NOMO-1 (cell line): ENCODE data around the gene DDAH1.

Source experiments
- DNase-seq, 2 experiments: peaks; one replicate each; lab custom pipeline; 2025; ENCODE audit not compliant: unreplicated experiment in 2 of 2; lab: John Stamatoyannopoulos, UW

Gene DDAH1

DNA sequence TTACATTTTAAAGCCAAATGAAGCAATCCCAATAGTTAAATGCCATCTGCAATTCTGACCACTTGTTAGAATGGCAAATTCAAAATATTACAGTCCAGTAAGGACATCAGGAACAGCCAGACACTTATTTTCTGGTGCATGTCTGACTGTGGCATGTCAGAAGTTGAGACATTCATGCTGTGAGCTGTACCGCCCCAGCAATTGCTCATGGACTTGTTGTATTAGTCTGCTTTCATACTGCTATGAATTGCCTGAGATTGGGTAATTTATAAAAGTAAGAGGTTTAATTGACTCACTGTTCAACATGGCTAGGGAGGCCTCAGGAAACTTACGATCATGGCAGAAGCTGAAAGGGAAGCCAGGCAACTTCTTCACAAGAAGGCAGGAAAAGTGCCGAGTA, 19.1 kb downstream of the DDAH1 start:
- DNase-seq = no peak

GRCh38 chr1:85444381-85444780, 20.6 kb downstream of the DDAH1 start:
- DNase-seq = no peak

- DNase-seq = no peak
Measured at GRCh38 chr1:85440612-85441011, 24.3 kb downstream of the DDAH1 start.

DNA sequence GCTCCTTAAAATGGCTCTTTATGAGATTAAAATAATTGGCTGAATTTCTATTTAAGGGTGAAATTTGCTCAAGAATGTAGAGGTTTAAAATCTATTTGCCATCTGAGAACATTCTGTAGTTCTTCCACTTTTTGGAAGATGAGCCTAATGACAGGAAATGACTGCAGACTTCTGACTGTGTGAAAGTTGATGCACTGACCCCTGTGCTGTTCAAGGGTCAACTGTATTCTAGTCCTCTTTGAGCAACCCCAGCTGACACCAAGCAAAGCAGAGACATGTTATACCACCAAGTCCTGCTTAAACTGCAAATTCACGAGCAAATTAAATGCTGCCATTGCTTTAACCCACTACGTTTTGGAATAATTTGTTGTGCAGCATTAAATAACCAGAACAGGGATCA, 26.6 kb downstream of the DDAH1 start:
- no peak for DNase-seq

DNA sequence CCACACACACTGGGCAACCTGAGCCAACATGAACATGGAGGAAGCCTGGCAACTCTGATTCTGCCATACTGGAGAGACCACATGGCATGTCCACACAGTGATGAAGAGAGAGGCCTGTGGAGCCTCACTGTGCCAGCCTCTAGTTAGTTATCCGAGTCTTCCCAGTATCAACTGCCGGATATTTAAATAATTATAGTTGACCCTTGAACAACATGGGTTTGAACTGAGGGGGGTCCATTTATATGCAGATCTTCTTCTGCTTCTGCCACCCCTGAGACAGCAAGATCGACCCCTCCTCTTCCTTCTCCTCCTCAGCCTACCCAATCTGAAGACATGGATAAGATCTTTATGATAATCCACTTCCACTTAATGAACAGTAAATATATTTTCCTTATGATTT, 27.8 kb downstream of the DDAH1 start:
- DNase-seq = no peak

DNA sequence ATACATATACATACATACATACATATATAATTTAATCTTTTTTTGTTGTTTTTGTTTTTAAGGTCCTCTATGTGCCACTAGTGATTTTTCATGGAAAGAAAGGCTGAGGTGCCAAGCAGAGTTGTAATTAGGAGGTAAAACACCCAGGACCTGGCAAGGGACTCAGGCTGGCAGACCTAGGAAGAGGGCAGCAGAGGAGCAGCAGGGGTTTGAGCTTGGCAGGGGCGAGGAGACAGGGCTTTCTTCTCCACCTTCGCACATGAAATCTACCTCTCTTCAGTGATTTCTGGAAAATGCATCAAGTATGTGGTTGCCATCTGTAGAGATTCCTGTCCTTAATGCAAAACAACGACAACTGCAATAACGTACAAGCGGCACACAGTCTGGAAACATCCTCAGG, 31.9 kb downstream of the DDAH1 start:
- no peak for DNase-seq

DNA sequence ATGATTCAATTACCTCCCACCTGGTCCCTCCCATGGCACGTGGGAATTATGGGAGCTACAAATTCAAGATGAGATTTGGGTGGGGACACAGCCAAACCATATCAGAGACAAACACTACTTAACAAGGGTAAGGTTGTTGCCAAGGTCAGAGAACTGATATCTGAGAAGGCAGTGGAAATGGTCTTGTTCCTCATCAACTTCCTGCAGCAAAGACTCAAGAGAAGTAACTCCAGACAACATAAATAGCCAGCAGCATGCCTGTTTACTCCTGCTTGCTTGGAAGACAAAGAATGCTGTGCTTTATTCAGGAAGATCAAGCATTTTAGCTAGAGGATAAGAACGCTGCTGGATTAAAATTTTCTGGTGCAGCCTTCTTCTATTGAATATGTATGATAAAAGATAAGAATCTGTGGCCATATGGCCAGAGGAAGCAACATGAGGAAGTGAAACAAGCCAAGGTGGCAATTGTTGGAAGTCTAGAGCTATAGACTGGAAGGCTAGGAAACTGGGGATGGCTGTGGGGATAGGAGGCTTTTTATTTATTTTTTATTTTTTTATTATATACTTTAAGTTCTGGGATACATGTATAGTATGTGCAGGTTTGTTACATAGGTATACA, 36.4 kb downstream of the DDAH1 start:
- DNase-seq = peak; percentile 41 to 64

- DNase-seq = peak in 1 of 2 experiments; percentile 2
Measured at GRCh38 chr1:85427849-85428248, 37.1 kb downstream of the DDAH1 start.

DNA sequence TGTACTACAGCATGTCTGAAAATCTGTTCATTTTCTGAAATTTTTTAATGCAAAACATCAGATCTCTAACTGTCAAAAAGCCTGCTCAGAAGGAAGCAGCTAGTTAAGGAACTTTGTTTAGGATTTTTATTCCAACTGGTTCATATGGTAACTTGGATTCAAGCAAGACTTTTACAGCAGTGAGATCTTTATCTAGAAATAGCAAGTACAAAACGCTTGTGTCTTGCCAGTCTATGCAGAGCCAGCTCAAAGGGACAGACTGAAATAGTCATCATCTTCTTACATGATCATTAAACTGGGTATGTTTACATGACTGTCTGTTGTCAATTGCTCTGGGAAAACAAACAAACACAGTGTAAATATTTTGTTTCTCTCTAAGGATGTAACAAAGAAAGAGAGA, 37.6 kb downstream of the DDAH1 start:
- no peak for DNase-seq

- no peak for DNase-seq
Measured at GRCh38 chr1:85421179-85421578, 43.8 kb downstream of the DDAH1 start.

- DNase-seq = no peak
Measured at GRCh38 chr1:85420199-85420598, 44.8 kb downstream of the DDAH1 start.

DNA sequence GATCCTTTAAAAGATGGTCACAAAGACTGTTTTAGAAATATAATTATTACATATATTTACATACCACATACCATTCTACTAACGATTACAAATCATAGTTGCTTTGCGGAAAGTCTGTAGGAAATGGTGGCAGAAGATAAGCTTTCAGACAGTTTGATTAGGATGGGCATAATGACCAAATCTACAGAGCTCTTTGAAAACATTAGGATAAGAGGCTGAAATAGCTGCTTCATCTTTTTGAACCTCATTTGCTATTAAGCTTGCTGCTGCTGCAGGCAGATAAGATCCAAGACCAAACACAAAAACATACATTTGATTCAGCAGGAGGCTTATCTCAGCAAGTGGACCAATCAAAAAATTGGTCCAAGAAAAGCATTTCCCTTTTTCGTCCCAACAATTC, 47.1 kb downstream of the DDAH1 start:
- no peak for DNase-seq

- no peak for DNase-seq
Measured at GRCh38 chr1:85417017-85417416, 47.9 kb downstream of the DDAH1 start.

- no peak for DNase-seq
Measured at GRCh38 chr1:85413169-85413568, 51.8 kb downstream of the DDAH1 start.

DNA sequence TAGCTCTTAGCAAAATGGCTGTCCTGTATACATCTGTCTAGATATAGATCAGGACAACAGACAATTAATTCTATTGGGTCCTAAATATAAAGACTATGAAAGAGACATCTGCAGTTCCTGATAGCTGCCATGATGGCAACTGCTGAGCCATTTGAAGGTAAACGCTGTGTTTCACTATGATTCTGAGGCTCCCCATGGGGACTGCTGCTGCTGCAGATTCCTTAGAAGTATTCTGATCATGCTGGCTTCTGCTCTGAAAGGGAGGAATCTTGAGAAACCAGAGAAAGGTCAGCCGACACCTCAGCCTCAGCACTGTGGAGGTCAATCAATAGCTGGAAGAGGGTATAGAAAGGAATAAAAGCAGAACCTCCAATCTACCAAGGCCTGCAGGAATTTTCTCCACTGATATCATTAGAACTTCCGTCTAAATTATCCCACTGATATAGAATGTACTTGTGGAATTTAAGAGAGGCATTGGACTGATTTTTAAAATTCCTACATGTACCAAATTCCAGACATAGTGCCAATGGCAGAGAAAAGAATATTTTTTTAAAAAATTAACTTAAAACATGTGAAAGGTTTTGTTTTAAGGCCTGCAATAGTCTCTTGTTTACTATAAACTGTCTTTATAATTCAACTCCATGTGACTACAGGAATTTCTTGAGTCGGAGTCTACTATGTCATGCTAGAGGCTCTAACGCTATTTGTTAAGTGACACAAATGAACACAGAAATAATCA, 53.2 kb downstream of the DDAH1 start:
- no peak for DNase-seq

DNA sequence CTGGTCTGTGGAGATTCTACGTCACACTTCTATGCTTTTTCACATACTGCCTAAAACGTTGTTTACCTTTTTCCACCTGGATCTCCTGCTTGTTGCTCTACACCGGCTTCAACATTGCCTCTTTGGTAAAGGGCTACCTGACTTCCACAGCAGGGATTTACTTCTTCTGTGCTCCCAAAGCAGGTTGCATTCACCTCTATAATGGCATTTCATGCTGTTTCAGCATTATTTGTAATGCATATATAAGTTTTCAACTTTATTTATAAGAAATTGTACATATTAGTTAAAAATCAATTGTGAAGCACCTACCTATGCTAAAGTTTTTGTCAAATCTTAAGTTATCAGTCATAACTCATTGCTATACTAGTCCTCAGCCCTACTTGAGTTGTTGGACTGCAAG, 55.4 kb downstream of the DDAH1 start:
- DNase-seq = no peak

DNA sequence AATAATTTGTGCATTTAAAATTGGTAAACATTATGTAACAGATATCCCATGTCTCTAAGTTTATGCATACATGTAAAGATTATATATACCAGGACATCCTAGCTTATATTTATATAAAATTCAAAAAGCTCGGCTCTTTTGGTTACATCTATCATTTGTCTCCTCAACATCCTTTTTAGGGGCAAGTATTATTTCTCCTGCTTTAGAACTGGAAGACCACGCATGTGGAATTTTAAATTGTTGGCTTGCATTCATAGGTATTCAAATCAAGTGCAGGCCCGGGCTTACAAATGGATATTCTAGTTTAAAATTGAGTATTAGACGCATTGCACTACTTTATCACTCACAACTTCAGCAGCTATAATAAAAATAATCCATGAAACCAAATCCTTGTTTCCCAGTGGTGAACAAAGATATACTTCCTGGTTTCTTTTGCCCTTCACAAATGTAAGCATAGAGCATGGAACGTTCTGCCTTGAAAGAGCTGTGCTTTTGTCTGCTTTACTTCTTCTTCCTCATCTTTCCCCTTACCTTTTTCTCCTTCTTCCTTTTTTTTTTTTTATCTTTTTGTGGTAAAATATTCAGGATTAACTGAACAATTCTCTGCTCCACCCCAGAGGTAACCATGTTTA, 57.1 kb downstream of the DDAH1 start:
- no peak for DNase-seq

DNA sequence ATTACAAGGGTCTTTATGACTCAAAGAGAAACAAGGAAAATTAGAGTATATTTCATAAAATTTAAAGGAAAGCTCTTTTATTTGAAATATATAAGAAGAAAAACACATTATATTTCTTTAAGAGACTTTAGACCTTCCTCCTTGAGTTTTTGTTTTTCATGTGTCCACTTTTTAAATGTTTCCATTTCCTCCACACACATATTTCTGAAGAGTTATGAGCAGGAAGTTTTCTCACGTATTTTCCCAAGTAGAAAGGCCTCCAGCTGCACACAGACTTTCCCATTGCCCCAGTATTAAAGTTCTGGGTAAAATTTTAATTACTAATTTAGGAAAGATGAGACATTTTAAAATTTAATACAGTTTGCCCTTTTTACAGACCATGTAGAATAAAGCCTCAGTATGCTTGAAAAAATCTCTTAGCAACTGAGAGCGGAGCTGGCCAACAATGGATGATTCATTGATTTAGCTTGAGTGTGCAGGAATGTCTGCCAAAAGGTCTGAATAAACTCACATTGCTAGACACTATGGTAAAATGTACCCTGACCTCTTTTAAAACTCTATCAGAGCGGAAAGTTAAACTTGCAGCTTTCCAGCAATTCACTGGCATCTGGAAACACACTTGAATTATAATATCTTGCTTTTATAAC, 57.9 kb downstream of the DDAH1 start:
- DNase-seq = no peak

- no peak for DNase-seq
Measured at GRCh38 chr1:85406081-85406480, 58.9 kb downstream of the DDAH1 start.

DNA sequence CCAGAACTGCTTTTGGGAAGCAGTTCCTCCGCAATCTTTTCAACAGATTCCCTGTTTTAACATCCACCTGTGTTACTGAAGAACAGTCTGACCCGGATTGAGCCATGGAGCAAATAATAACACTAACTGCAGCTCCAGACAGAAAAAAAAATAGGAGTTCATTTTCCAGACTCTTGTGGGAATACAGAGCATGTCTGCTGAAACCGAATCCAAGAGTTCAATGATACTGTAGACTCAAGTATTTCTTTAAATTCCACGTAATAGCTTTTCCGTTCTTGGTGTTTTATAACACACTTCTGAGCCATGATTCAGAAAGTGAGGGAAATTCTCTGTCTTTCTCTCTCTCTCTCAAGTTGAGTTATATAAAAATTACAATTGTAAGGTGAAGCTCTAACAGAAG, 60.6 kb downstream of the DDAH1 start:
- no peak for DNase-seq

DNA sequence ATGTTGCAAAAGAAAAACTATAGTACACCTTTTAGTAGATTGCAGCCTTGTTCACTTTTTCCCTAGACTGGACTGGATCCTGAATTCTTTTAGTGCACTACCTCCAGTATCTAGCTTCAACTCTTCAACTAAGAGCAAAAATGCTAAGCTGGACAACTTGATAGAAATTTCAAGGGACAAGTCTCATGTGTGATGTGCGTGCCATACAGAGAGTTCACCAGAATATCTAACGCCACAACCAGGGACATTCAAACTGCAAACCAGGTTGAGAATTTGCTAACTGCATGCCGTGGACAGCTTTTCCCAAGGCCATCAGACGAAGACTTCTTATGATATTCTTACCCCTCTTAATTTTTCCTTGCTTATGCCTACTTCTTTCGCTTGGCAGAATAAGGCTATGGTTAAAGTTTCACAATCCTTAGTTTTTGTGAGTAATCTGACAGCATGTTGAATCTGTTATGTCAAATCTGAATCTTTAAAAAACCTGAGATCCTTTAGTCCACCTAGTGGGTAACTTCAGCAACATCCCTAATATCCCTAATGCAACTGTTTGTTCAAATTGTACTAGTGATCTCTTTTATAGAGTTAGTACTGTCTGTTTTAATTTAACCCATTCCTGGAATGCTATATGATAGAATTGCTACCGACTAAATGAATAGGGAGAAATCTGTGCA, 66.4 kb downstream of the DDAH1 start:
- no peak for DNase-seq
